Spleen (tissue), 11 donors: ENCODE measurements around the gene NUFIP2. TPM values are rescaled to one million over a fixed set of nuclear protein-coding genes. Genes with fewer than 3 reads are reported as not detected.
"Not testable (repeated sequence)": the region's sequence is repeated elsewhere in the genome, so short reads cannot be mapped to it uniquely, and the experiment has no call there.

Experiments used
- DNase-seq: peaks from one replicate; pipeline ENCODE4 v3.0.0-alpha.2; 2020
- H3K27ac ChIP-seq, 8 donors: fragments of 200-600 bp; sonication (generic) in 7 of 8; 1 replicate in 4 of 8; 2 replicates in 4 of 8; pipeline versions ENCODE4 v1.5.0 to v1.8.0; 2016 to 2021; ENCODE audit warnings: inconsistent platforms in 4 of 8, mild to moderate bottlenecking in 4 of 8, moderate library complexity in 1 of 8
- H3K27me3 ChIP-seq, 7 donors: fragments of 200-600 bp; sonication (generic) in 6 of 7; replicated peaks in 1 of 7; 1 replicate in 4 of 7; 2 replicates in 3 of 7; pipeline versions ENCODE4 v1.5.0 to v1.8.0; 2016 to 2021; ENCODE audit warnings: inconsistent platforms in 3 of 7, mild to moderate bottlenecking in 1 of 7
- H3K36me3 ChIP-seq, 6 donors: fragments of 200-600 bp; sonication (generic) in 5 of 6; 1 replicate in 4 of 6; 2 replicates in 2 of 6; pipeline versions ENCODE4 v1.5.0 to v1.8.0; 2016 to 2021; ENCODE audit warnings: inconsistent platforms in 2 of 6
- H3K4me1 ChIP-seq, 6 donors: fragments of 200-600 bp; sonication (generic) in 5 of 6; 1 replicate in 3 of 6; 2 replicates in 3 of 6; pipeline versions ENCODE4 v1.5.0 to v1.8.0; 2016 to 2021; ENCODE audit warnings: inconsistent platforms in 3 of 6
- H3K4me3 ChIP-seq, 8 donors: fragments of 200-600 bp; sonication (generic) in 7 of 8; 1 replicate in 4 of 8; 2 replicates in 4 of 8; pipeline versions ENCODE4 v1.5.0 to v1.8.0; 2016 to 2021; ENCODE audit warnings: inconsistent platforms in 4 of 8, mild to moderate bottlenecking in 4 of 8, moderate library complexity in 2 of 8
- H3K9me3 ChIP-seq, 8 donors: fragments of 200-600 bp; sonication (generic) in 7 of 8; 1 replicate in 4 of 8; 2 replicates in 4 of 8; pipeline versions ENCODE4 v1.5.0 to v1.8.0; 2016 to 2021; ENCODE audit warnings: inconsistent platforms in 4 of 8
- POLR2A ChIP-seq, 3 donors: fragments of 450-650 bp; IDR thresholded peaks; one replicate each; pipeline ENCODE4 v1.5.1; 2017; ENCODE audit warnings: antibody characterized with exemption in 3 of 3, mild to moderate bottlenecking in 1 of 3
- POLR2AphosphoS5 ChIP-seq, 3 donors: sonication (generic); formaldehyde crosslinking; IDR thresholded peaks; one replicate each; pipeline ENCODE4 v1.5.1; 2017; ENCODE audit warnings: antibody characterized with exemption in 3 of 3
- WGBS, 5 donors: extraction: QIAGEN DNeasy Blood & Tissue Kit in 3 of 5; methylation state at CpG; one replicate each; pipeline versions ENCODE4 v1.1.5 to v1.1.7; 2013 to 2018; 5-methylcytosine and 5-hydroxymethylcytosine counted together
- intact Hi-C: fragments of 100-400 bp; cut with DNase I; formaldehyde crosslinking; loops from one replicate; pipeline ENCODE4 v1.15.0; 2023; ENCODE audit warnings: low total_unique reads
- polyA plus RNA-seq, 3 donors: library from polyadenylated mRNA; stranded (reverse); fragments of 200-250 nt; gene quantifications; one replicate each; pipeline ENCODE4 v1.2.1, GENCODE V29; 2013
- total RNA-seq, 7 donors: library from RNA; depleted of rRNA in 3 of 7; stranded (reverse); fragments of >200 nt in 3 of 7; fragmentation: NEBNext Ultra II Directional in 4 of 7; extraction: Animal tissue kit (Norgen Biotek cat#: 25700) in 4 of 7; gene quantifications; one replicate each; pipeline versions ENCODE4 v1.1.0 to v1.2.1, GENCODE V29; 2016 to 2021
- TF ChIP-seq, protein P1 (sequence below), 11 experiments: fragments of 200-600 bp in 7 of 11; fragments of 450-650 bp in 4 of 11; sonication (generic) in 4 of 11; IDR thresholded peaks in 8 of 11; conservative IDR thresholded peaks in 3 of 11; 1 replicate in 7 of 11; 2 replicates in 4 of 11; pipeline versions ENCODE4 v1.4.0 to v1.8.0; 2016 to 2021; ENCODE audit warnings: antibody characterized with exemption in 11 of 11, inconsistent platforms in 4 of 11, mild to moderate bottlenecking in 1 of 11
- donor health status: healthy with polysubstance abuse.
- donor health status: DM: no; HTN: no; CAD: no; lungs with moderate emphysema.
- donor health status: DM: no; HTN: no; CAD: no.
- donor health status: Bipolar disorder and iron deficiency.
- donor health status: healthy.
- donor health status: DM: no; HTN: no; CAD: no.
- donor health status: DM: yes; HTN: yes; CAD: no.

Gene NUFIP2
- total and polyA plus RNA-seq, 10 donors = 8.7 to 68.4 (median 54.9) TPM

DNA sequence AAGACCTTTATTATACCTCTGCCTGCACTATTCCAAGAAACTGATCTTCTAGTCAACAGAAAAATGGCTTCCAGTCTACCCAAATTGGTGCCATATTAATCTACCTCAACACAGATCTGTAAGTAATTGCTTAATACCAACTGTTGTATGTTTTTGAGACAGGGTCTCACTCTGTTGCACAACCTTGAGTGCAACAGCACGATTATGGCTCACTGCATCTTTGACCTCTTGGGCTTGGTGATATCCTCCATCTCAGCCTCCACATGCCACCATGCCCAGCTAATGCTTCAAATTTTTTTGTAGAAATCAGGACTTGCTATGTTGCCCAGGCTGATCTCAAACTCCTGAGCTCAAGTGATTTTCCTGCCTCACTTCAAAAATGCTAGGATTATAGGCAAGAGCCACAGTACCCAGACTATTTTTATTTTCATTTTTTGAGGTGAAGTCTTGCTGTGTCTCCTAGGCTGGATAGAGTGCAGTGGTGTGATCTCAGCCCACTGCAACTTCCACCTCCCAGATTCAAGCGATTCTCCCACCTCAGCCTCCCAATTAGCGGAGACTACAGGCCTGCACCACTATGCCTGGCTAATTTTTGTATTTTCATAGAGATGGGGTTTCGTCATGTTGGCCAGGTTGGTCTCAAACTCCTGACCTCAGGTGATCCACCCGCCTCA, 14.4 kb downstream of the NUFIP2 start:
- H3K27ac ChIP-seq = no peak overlapping the region
- no peak for TF ChIP-seq POLR2AphosphoS5 (IDR thresholded peaks at IDR 0.05)
- TF ChIP-seq POLR2A (IDR thresholded peaks at IDR 0.05) = no peak
- TF ChIP-seq, protein P1, sequence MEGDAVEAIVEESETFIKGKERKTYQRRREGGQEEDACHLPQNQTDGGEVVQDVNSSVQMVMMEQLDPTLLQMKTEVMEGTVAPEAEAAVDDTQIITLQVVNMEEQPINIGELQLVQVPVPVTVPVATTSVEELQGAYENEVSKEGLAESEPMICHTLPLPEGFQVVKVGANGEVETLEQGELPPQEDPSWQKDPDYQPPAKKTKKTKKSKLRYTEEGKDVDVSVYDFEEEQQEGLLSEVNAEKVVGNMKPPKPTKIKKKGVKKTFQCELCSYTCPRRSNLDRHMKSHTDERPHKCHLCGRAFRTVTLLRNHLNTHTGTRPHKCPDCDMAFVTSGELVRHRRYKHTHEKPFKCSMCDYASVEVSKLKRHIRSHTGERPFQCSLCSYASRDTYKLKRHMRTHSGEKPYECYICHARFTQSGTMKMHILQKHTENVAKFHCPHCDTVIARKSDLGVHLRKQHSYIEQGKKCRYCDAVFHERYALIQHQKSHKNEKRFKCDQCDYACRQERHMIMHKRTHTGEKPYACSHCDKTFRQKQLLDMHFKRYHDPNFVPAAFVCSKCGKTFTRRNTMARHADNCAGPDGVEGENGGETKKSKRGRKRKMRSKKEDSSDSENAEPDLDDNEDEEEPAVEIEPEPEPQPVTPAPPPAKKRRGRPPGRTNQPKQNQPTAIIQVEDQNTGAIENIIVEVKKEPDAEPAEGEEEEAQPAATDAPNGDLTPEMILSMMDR (IDR thresholded peaks at IDR 0.05 in 8 of 11, conservative IDR thresholded peaks at IDR 0.05 in 3 of 11) = no peak
- WGBS, 5 donors = 88 to 95% (median 89%) methylated on average over 5 of the region's 5 CpGs
- H3K9me3 ChIP-seq = peaks cover 0 to 29% (median 26%) of the 10 kb centered on the region in 8 donors
- H3K4me1 ChIP-seq = peaks cover 32 to 97% (median 73%) of the 10 kb centered on the region in 6 donors
- intact Hi-C loops = no loop called here
- no peak overlapping the region for H3K4me3 ChIP-seq
- no peaks in the 10 kb centered on the region for H3K27me3 ChIP-seq
- H3K36me3 ChIP-seq = peaks cover 7 to 100% (median 54%) of the 10 kb centered on the region in 6 donors
- DNase-seq = no peak

DNA sequence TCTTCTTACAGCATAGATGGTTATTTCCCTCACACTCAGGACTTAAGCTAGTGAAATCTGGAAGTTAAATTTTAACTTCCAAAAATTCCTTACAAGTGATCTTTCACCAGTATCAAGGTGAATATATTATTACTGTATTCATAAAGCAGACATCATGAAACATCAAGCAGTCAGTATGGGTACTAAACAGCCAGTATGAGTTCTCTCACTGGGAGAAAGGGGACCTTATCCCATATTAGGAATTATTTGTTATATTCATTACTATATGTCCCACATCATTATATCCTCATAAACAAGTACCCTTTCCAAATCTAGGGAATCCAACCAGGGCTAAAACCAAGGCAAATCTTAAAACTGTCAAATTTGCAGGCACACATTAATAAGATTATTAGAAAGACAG, 15.3 kb downstream of the NUFIP2 start:
- Histone ChIP-seq H3K4me1 (peaks cover 24 to 97% (median 67%) of the 10 kb centered on the region in 6 donors), H3K36me3 (peaks cover 7 to 100% (median 51%) of the 10 kb centered on the region in 6 donors), H3K27ac (no peak overlapping the region), H3K27me3 (no peaks in the 10 kb centered on the region), H3K9me3 (peaks cover 0 to 29% (median 26%) of the 10 kb centered on the region in 8 donors), H3K4me3 (no peak overlapping the region)
- intact Hi-C loops = no loop called here
- TF ChIP-seq POLR2AphosphoS5 (IDR thresholded peaks at IDR 0.05) = no peak
- TF ChIP-seq, protein P1 (IDR thresholded peaks at IDR 0.05 in 8 of 11, conservative IDR thresholded peaks at IDR 0.05 in 3 of 11) = no peak
- TF ChIP-seq POLR2A (IDR thresholded peaks at IDR 0.05) = no peak
- no peak for DNase-seq

DNA sequence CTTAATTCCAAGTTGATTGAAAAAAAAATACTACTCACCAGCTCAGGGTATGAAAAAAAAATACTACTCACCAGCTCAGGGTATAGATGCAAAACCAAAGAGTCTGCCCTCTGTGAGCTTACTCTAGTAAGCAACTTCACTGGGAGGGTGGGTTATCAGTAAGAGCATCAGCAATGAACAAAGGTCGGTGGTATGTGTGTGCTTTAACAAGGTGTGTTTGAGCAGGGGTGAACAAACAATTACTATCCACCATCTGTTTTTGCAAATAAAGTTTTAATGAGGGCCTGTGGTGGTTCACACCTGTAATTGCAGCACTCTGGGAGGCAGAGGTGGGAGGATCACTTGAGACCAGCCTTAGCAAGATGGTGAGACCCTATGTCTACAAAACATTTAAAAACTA, 20.0 kb downstream of the NUFIP2 start:
- H3K27ac ChIP-seq = no peak overlapping the region
- 69 to 100% (median 84%) methylated on average over 1 of the region's 1 CpG for WGBS, 5 donors
- DNase-seq = no peak
- intact Hi-C loops = no loop called here
- peaks cover 0 to 15% (median 11%) of the 10 kb centered on the region in 8 donors for H3K9me3 ChIP-seq
- no peak overlapping the region for H3K4me3 ChIP-seq
- peaks cover 4 to 100% (median 42%) of the 10 kb centered on the region in 6 donors for H3K36me3 ChIP-seq
- peaks cover 16 to 92% (median 59%) of the 10 kb centered on the region in 6 donors for H3K4me1 ChIP-seq
- H3K27me3 ChIP-seq = no peaks in the 10 kb centered on the region
- TF ChIP-seq POLR2AphosphoS5 (IDR thresholded peaks at IDR 0.05) = peak in 1 of 3 donors; percentile 13
- TF ChIP-seq, protein P1 (IDR thresholded peaks at IDR 0.05 in 8 of 11, conservative IDR thresholded peaks at IDR 0.05 in 3 of 11) = no peak

DNA sequence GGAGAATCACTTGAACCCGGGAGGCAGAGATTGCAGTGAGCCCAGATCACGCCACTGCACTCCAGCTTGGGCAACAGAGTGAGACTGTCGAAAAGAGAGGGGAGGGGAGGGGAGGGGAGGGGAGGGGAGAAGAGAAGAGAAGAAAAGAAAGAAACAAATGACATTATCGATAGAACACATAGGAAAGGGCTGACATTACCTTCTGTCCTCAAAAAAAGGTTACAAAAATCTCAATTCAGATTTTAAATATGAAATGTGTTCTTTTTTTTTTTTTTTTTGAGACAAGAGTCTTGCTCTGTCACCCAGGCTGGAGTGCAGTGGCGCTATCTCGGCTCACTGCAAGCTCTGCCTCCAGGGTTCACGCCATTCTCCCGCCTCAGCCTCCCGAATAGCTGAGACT, 22.0 kb downstream of the NUFIP2 start:
- peaks cover 0 to 100% (median 44%) of the 10 kb centered on the region in 6 donors for H3K36me3 ChIP-seq
- H3K4me1 ChIP-seq = peaks cover 9 to 82% (median 48%) of the 10 kb centered on the region in 6 donors
- H3K9me3 ChIP-seq, H3K27me3 ChIP-seq, H3K4me3 ChIP-seq, intact Hi-C loops, H3K27ac ChIP-seq, DNase-seq: not testable (repeated sequence)
- 80 to 95% (median 88%) methylated on average over 9 of the region's 9 CpGs for WGBS, 5 donors
